Activated T-cell treated with anti-CD3 and anti-CD28 coated beads for 1 hour (primary cell): ENCODE measurements around the gene SNCAIP.

Experiments
- DNase-seq: peaks from one replicate; pipeline ENCODE4 v3.0.0-alpha.2; 2020; ENCODE audit warnings: low read depth

The SNCAIP gene

DNA sequence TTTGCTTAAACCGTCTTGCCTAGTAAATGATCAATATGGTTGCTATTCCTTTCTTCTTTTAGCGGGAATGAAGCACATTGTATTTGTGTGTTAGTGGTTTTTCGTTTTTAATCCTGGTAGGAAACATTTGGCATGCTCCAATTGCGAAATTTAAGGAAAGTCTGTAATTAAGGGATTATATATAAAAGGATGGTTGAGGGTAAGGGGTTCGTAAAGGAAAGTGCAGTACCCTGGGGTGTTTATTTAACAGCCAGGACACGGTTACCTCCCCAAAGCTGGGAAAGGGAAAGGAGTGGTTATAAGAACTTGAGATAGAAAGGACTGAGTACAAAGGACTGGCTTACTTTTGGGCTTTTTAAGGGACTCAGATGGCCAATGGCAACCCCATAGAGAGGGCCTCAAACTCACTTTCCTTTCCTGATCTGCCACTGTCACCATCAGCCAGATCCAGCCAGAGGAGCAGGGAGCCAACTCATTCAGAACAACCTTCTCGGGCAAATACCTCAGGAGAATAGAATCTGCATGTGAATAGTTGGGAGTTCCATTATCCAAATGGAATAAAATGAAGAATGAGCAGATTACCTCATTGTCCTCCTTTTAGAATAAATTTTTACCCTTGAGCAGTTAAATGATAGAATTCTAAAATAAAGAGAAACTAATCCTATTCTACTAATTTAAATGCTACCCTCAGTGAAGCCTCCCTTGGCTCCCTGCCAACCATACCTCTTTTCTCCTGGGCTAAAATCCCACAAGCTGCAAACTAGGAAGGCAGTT, 117.7 kb downstream of the SNCAIP start:
- DNase-seq, result no peak

DNA sequence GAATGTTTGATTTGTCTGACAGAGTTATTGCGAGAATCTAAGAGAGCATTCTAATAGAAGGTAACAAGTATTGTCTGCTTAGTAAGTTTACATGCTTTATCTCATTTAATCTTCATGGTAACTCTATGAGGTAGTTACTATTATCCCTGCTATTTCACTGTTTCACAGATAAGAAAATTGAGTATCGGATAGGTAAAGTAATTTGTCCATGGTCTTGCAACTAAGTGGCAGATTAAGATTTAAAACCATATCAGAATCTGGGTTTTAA, 118.2 kb downstream of the SNCAIP start:
- no peak for DNase-seq

GRCh38 chr5:122431298-122431697, 119.3 kb downstream of the SNCAIP start:
- DNase-seq, result no peak

- no peak for DNase-seq
Observed at GRCh38 chr5:122434205-122434970, 122.4 kb downstream of the SNCAIP start.

GRCh38 chr5:122435234-122435633, 123.2 kb downstream of the SNCAIP start:
- DNase-seq, result no peak

DNA sequence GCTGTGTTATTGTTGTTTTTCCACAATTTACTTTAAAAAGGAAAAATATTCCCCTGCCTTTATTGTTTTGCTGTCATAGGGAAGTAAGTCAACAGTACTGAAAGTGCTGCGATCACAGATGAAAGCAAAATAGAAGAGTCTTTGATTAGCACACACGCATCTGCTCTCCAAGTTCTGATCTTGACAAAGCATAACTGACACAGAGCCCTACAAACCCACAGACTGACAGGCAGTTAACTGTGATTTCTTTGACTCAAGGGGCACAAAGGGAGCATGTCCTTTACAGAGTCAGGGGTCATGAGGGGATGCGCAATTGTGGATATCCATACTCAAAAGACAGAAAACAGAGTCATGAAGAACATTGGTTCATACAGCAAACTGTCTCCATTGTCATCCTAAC, 123.7 kb downstream of the SNCAIP start:
- no peak for DNase-seq

- no peak for DNase-seq
Observed at GRCh38 chr5:122436615-122437014, 124.6 kb downstream of the SNCAIP start.

DNA sequence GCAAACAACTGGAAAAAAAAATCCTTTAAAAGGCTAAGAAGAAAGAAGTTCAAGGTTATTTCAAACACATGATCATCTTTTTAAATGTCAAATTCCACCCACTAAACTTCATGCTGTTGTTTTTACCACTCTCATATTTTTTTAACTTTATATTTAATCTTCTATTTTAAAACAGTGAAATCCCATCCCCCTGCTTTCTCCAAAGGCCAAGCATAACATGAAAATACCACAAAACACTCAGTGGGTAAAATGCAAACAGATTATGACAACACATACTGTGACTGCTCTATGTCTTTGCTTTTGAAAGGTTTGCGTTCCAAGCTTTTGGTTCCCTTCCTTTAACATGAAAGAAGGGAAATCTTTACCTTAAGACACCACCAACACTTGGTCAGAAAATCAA, 127.6 kb downstream of the SNCAIP start:
- DNase-seq, result no peak

DNA sequence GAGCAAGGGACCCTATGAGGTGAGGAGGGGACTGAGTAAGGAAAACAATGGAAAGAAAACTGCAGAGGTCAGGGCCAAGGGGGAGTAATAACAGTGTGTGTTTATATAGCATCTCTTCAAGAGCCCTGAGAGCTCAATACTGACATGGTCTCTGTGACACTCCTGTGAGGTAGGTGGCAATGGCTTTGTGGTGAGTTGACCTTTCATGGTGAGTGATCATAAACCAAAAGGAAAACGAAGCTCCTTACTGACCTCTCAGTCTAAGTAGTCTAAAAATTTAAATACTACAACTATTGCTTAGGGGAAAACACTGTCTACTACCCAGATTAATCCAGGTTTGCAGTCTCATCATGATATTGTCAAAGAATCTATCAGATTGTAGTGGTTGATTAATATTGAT, 130.9 kb downstream of the SNCAIP start:
- no peak for DNase-seq

- DNase-seq, result no peak
Observed at GRCh38 chr5:122444411-122444810, 132.4 kb downstream of the SNCAIP start.

- DNase-seq, result no peak
Observed at GRCh38 chr5:122445070-122445469, 133.0 kb downstream of the SNCAIP start.

GRCh38 chr5:122447072-122447471, 135.0 kb downstream of the SNCAIP start:
- no peak for DNase-seq

GRCh38 chr5:122447879-122448278, 135.8 kb downstream of the SNCAIP start:
- DNase-seq, result no peak

DNA sequence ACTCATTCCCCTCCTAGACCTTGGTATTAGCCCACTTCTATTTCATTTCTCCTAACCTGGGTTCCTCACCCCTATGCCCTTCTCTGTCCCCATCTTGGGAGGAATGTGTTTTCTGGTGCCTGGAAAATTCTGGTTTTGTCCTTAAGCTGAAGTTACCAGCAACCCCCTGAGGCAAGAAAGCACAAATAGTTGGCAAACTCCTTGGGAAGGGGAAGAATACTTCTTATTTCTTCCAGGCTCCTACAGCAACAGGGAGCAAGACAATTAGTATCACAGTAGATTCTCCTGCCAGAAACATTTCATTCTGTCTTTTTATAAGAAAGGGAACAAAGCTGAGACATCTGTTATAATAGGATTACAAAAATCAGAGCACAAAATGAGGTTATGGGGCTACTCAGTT, 142.5 kb downstream of the SNCAIP start:
- no peak for DNase-seq

DNA sequence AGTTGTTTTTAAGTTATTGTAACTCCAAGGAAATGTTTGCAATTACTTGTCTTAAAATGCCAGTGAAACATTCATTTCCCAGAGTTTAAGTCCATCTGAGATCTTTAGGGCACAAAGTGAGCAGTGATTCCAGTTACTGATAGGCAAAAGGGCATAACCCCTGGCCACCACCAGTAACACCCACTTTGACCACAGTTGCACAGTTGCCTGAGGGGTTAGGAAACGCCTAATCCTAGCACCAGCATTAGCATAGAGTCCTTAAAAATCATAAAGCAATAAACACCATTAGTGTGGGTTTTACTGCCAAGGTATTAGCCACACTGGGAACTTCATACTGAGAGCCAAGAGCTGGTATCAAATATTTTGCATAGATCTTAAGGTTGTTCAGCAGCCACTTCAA, 143.9 kb downstream of the SNCAIP start:
- no peak for DNase-seq

DNA sequence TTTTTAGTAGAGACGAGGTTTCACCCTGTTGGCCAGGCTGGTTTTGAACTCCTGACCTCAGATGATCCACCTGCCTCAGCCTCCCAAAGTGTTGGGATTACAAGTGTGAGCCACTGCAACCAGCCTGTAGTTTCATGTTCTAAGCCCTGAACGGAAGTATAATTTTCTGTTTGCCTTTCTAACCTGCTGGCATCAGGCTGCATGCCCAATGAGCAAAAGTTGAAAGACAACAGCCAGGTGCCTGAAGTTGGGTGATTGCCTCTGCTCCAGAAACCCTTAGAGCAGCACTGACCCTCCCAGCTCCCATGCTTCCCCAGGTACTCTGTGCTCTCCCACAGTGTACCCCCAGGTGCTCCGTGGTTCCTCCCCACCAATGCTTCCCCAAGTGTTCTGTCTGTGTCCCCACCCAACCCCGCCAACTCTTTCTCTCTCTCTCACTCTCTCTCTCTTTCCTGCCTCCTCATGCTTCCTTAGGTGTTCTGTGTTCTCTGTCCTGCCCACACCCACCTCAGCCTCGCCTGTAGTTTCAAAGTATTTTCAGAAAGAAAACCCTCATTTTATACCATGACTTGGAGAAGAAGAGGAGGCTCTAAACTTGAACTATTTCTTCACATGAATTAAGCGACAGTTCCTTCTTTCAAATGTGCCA, 145.3 kb downstream of the SNCAIP start:
- DNase-seq, result no peak

DNA sequence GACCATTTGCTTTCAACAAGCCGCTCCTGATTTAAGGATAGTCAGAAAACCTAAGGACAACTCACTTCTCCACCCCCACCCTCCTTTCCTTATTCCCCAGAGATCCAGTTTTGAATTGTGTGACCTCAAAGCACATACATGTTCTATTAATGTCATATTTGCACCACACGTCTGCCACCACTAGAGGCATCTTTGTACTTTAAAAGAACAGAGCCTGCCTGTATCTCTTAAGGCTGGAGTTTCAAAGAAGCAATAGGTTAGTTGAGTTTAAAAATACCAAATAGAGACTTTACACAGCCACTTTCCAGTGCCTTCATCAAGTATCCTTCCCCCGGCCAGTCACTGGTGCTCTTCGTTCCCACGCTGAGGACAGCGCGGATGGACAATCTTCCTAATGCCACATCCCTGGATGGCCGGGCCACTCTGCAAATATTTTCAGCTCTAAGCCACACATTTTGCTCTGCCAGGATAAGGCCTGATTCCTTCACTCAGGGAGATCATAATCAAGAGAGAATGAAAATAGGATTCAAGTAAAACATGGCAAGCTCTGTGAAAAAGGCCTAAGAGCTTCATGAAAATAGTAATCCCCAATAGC, 146.3 kb downstream of the SNCAIP start:
- DNase-seq, result no peak

- no peak for DNase-seq
Observed at GRCh38 chr5:122462486-122462885, 150.4 kb downstream of the SNCAIP start.

DNA sequence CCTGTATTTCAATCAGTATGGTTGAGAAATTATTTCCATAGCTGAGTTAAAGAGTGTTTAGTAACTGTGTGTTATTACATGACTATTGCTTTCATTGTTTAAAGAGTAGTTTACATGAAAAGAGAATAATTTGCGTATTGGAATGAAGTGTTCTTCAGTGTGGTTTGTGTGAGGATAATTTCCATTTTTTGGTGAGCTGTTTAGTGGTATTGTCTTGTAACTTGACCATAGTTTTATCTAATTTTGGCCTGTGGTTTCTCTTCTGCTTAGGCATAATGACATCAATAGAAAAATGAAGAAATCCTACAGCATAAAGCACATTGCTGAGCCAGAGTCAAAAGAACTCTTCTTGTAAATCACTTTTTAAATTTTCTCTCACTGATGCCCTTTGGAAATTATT, 151.2 kb downstream of the SNCAIP start:
- no peak for DNase-seq

DNA sequence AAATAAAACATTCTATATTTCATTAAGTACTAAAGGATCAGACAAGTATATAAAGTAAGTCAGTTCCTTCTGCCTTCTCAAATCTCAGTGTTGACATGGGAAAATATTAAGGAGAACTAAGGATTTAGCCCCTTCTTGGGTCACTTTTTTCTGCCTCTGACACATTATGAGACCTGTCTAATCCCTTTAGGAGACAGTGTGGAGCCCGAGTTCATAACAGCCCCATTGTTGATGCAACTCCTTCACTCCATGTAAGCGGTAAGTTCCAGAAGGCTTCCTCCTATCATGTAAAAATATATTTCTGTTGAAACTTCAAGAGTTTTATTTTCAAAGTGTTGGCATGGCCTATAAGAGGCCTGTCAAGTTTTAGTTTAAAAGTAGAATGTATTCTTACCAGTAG, 152.2 kb downstream of the SNCAIP start:
- no peak for DNase-seq

DNA sequence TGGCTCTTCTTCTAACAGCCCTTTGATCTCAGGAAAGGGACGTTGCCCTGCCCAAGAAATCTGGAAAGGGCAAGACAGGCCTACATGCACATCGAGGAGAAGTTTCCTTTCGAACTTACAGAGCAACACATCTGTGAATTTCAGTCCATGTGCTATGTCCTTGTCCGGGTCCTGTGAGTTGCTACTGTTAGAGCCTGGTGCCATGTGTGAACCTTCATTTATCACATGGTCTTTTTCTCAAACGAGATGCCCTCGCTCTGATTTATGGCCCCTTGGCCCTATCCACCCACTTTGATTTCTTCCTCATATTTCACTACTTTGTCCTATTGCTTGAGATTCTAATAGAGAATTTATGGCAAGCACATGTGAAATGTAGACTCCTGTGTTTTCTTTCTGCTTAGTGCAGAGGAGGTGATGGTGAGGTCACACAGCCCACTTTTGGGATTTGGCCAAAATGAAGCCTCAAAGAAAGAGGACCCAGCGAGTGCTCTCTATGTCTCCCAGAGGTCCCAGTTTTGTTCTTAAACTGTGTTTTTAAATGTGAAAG, 153.1 kb downstream of the SNCAIP start:
- no peak for DNase-seq

- no peak for DNase-seq
Observed at GRCh38 chr5:122465994-122466393, 154.0 kb downstream of the SNCAIP start.
